Epithelial cell of proximal tubule (primary cell): ENCODE results near the gene PLXNB3. TPM values are rescaled to one million over a fixed set of nuclear protein-coding genes. Genes with fewer than 3 reads are reported as not detected.

Source experiments
- DNase-seq: peaks from one replicate; pipeline ENCODE4 v3.0.0-alpha.2; 2011; ENCODE audit warnings: low read depth
- H3K4me3 ChIP-seq: 2 replicates; pipeline ENCODE4 v1.5.1; 2011; ENCODE audit warnings: low read depth, mild to moderate bottlenecking, low read length
- total RNA-seq: library from RNA; depleted of rRNA; stranded (reverse); fragments of >200 nt; gene quantifications from 2 replicates; pipeline ENCODE4 v1.2.3, GENCODE V29; 2015
- TF ChIP-seq, protein P1 (sequence below): conservative IDR thresholded peaks from 2 replicates; pipeline ENCODE4 v1.5.1; 2012; ENCODE audit warnings: low read depth, mild to moderate bottlenecking, low read length

The PLXNB3 gene
- total RNA-seq, 1 donor from 2014 or later: 7.4 TPM

DNA sequence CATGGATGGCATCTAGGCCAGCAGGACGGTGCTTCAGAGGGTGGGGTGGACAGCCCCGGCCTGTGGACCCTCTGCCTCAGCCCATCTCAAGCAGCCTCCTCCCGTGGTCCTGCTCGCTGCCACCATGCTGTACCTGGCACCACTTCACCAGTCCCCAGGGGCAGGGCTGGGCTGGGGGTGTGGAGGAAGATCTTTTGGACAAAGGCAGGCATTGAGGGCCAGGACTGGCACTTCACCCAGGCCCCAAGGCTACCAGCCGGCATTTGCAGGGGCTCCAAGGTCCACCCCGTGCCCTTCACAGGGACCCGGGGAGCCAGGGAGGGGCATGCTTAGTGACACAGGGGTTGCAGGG lies 713 bp downstream of the PLXNB3 start:
- TF ChIP-seq, protein P1, sequence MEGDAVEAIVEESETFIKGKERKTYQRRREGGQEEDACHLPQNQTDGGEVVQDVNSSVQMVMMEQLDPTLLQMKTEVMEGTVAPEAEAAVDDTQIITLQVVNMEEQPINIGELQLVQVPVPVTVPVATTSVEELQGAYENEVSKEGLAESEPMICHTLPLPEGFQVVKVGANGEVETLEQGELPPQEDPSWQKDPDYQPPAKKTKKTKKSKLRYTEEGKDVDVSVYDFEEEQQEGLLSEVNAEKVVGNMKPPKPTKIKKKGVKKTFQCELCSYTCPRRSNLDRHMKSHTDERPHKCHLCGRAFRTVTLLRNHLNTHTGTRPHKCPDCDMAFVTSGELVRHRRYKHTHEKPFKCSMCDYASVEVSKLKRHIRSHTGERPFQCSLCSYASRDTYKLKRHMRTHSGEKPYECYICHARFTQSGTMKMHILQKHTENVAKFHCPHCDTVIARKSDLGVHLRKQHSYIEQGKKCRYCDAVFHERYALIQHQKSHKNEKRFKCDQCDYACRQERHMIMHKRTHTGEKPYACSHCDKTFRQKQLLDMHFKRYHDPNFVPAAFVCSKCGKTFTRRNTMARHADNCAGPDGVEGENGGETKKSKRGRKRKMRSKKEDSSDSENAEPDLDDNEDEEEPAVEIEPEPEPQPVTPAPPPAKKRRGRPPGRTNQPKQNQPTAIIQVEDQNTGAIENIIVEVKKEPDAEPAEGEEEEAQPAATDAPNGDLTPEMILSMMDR: no peak
- peak overlapping the region; percentile 49 for H3K4me3 ChIP-seq
- no peak for DNase-seq

DNA sequence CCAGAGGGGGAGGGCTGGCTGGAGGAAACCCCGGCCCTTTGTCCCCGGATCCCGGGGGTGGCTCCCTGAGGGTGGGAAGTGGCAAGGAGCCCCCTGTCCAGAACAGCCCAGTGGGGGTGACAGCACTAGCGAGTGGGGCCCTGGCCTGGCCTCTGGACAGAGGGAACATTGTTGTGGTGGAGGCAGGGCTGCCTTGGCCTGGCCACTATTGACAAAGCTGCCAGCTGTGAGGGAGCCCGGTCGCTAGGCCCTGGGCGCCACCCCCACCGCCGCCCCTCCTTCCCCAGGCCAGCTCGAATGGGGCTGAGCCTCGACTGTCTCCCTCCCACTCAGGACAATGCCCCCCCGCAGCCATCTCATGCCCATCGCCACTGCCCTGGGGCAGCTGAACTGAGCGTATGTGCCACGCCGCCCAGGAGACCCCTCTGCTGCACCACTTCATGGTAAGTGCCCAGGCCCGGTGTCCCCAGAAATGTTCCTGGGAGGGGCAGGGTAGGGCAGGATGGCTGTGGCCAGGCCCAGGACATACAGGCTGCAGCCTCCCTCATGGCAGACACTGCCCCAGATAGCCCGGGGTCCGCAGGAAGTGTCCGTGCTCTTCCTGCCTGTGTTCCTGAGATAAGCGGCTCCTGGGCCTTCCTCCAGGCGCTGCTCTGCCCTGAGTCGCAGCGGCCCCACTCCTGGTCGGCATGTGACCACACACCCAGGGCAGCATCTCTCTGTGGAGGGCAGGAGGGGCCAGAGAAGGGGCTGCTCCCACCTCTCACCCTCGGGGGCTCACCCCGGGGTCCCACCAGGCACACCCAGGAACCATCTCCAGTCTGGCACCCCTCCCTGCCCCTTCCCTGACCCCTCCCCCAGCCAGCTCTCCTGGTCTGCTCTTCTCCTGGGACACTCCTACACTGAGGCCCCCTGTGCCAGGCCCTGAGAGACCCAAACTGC lies 1.4 kb downstream of the PLXNB3 start:
- H3K4me3 ChIP-seq: no peak overlapping the region
- TF ChIP-seq, protein P1: no peak
- DNase-seq: no peak

DNA sequence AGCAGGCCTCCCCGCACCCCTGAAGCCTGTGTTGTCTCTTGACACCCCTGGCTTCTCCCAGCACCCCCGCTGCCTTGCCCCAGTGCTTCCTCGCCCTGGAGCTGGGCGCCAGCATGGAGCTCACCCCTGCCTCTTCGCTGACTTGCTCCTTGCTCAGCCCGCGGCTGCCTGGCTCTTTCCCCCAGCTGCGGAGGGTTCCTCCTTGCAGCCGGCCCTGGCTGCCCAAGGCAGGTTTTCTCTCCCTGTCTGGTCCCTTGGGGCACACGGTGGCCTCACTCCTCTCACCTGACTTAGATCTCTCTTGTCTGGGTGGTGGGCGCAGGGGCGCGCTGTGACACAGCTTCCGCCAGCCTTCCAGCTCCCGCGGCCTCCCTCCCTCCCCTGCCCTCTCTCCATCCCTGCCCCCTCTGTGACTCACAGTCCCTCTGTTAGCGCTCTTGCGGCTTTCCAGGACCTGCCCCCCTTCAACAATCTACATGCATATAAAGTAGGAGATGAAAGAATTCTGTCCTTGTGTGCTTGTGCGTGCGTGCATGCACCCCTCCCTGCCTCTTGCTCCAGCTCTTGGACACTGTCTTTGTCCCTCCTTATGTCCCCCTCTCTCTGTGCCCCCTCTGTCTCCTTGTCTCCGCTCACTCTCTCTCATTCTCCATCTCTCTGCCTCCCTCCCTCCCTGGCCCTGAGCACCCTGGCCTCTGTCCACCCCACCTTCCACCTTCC lies 2.2 kb downstream of the PLXNB3 start:
- H3K4me3 ChIP-seq: peak overlapping the region; percentile 12
- DNase-seq: no peak
- TF ChIP-seq, protein P1: no peak

DNA sequence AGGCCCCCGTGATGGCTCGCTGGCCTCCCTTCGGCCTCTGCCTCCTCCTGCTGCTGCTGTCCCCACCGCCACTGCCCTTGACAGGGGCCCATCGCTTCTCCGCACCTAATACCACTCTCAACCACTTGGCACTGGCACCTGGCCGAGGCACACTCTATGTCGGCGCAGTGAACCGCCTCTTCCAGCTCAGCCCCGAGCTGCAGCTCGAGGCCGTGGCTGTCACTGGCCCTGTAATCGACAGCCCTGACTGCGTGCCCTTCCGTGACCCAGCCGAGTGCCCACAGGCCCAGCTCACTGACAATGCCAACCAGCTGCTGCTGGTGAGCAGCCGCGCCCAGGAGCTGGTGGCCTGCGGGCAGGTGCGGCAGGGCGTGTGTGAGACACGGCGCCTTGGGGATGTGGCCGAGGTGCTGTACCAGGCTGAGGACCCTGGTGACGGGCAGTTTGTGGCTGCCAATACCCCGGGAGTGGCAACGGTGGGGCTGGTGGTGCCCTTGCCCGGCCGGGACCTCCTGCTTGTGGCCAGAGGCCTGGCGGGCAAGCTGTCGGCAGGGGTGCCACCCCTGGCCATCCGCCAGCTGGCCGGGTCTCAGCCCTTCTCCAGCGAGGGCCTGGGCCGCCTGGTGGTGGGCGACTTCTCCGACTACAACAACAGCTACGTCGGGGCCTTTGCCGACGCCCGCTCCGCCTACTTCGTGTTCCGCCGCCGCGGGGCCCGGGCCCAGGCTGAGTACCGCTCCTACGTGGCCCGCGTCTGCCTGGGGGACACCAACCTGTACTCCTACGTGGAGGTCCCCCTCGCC lies 3.0 kb downstream of the PLXNB3 start:
- TF ChIP-seq, protein P1: no peak
- no peak overlapping the region for H3K4me3 ChIP-seq
- DNase-seq: no peak

DNA sequence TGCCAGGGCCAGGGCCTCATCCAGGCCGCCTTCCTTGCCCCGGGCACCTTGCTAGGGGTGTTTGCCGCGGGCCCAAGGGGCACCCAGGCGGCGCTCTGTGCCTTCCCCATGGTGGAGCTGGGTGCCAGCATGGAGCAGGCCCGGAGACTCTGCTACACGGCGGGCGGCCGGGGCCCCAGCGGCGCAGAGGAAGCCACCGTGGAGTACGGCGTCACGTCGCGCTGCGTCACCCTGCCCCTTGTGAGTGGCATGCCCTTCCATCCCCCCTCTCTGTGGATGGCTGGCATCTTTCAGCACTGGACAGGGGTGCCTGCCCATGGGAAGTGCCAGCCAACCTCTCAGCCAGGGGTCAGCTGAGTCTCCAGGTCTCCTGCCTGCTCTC lies 3.6 kb downstream of the PLXNB3 start:
- no peak for DNase-seq
- TF ChIP-seq, protein P1: no peak

DNA sequence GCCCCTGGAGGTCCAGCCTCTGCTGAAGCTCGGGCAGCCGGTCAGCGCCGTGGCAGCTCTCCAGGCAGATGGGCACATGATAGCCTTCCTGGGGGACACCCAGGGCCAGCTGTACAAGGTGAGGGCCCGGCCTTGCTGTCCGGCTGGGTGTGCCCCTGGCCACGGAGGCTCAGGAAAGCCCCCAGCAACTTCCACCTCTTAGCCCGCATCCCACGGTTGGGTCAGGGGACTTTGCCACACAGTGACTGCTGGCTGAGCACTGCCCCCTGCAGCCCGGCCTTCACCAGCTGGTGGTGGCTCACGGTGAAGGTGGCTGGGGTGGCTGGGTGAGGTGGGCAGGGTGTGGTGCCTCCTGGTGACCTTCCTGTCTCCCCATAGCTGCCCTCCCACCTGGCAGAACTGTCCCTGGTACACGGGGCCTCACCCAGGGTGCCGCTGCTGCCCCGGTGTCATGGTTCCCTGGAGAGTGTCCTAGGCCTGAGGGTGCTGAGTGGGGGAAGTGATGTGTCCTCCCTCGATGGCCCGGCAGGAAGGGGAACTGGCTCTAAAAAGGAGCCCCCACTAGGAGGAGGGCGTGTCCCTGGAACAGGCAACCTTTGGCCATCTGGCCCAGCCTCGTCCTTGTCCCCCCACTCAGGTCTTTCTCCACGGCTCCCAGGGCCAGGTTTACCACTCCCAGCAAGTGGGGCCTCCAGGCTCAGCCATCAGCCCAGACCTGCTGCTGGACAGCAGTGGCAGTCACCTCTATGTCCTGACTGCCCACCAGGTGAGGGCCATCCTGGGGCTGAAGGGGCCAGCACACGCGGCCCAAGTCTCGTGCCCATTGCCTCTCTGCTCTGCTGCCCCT lies 4.5 kb downstream of the PLXNB3 start:
- DNase-seq: no peak
- TF ChIP-seq, protein P1: peak; percentile 14
- H3K4me3 ChIP-seq: no peak overlapping the region

More for the DNA sequence above, 3.6 kb downstream of the PLXNB3 start:
- H3K4me3 ChIP-seq: no peak overlapping the region
